Non-pigmented ciliary epithelial cell (primary cell): Measurements from ENCODE around the gene FRAS1.
"Not testable (repeated sequence)": the region's sequence is repeated elsewhere in the genome, so short reads cannot be mapped to it uniquely, and the experiment has no call there.

ENCODE experiments used
- DNase-seq: peaks from one replicate; pipeline ENCODE4 v3.0.0-alpha.2; 2010; ENCODE audit warnings: low read depth

The FRAS1 gene

GRCh38 chr4:78328591-78328990, 271.5 kb downstream of the FRAS1 start:
- not testable (repeated sequence) for DNase-seq

- no peak for DNase-seq
These were observed 274.1 kb downstream of the FRAS1 start for GRCh38 chr4:78331186-78331585.

- no peak for DNase-seq
These were observed 274.8 kb downstream of the FRAS1 start for GRCh38 chr4:78331965-78332364.

- DNase-seq, result no peak
These were observed 275.9 kb downstream of the FRAS1 start for GRCh38 chr4:78332976-78333375.

GRCh38 chr4:78336093-78336943, 279.2 kb downstream of the FRAS1 start:
- peak; percentile 23 for DNase-seq

GRCh38 chr4:78337244-78338020, 280.3 kb downstream of the FRAS1 start:
- DNase-seq, result no peak

- no peak for DNase-seq
These were observed 285.0 kb downstream of the FRAS1 start for GRCh38 chr4:78342125-78342524.

- DNase-seq, result no peak
These were observed 286.6 kb downstream of the FRAS1 start for GRCh38 chr4:78343682-78344081.

GRCh38 chr4:78345237-78345636, 288.1 kb downstream of the FRAS1 start:
- DNase-seq, result peak; percentile 8

- DNase-seq, result no peak
These were observed 289.1 kb downstream of the FRAS1 start for GRCh38 chr4:78346222-78346621.

- DNase-seq, result no peak
These were observed 290.4 kb downstream of the FRAS1 start for GRCh38 chr4:78347527-78347926.

GRCh38 chr4:78353921-78354320, 296.8 kb downstream of the FRAS1 start:
- DNase-seq, result no peak

GRCh38 chr4:78354782-78355181, 297.7 kb downstream of the FRAS1 start:
- no peak for DNase-seq

GRCh38 chr4:78355306-78355705, 298.2 kb downstream of the FRAS1 start:
- no peak for DNase-seq

- no peak for DNase-seq
These were observed 299.2 kb downstream of the FRAS1 start for GRCh38 chr4:78356251-78356786.

- no peak for DNase-seq
These were observed 300.0 kb downstream of the FRAS1 start for GRCh38 chr4:78357122-78357521.

- no peak for DNase-seq
These were observed 303.3 kb downstream of the FRAS1 start for GRCh38 chr4:78360466-78360865.

GRCh38 chr4:78361621-78362120, 304.5 kb downstream of the FRAS1 start:
- DNase-seq, result no peak

- DNase-seq, result no peak
These were observed 305.2 kb downstream of the FRAS1 start for GRCh38 chr4:78362310-78362709.

GRCh38 chr4:78363031-78363570, 306.0 kb downstream of the FRAS1 start:
- DNase-seq, result no peak

- peak; percentile 41 for DNase-seq
These were observed 312.6 kb downstream of the FRAS1 start for GRCh38 chr4:78369679-78370078.

- DNase-seq, result no peak
These were observed 313.7 kb downstream of the FRAS1 start for GRCh38 chr4:78370631-78371372.
